HG03108 (cell line): ENCODE measurements around the gene PLA2R1.
A peak's percentile ranks its signal among the peaks of the same experiment; 100 is the strongest.

Experiments
- ATAC-seq: cut with Tn5 transposase; IDR thresholded peaks from one replicate; pipeline ENCODE4 v1.9.1; 2021; ENCODE audit warnings: moderate library complexity; ENCODE audit not compliant: unreplicated experiment

Gene PLA2R1

DNA sequence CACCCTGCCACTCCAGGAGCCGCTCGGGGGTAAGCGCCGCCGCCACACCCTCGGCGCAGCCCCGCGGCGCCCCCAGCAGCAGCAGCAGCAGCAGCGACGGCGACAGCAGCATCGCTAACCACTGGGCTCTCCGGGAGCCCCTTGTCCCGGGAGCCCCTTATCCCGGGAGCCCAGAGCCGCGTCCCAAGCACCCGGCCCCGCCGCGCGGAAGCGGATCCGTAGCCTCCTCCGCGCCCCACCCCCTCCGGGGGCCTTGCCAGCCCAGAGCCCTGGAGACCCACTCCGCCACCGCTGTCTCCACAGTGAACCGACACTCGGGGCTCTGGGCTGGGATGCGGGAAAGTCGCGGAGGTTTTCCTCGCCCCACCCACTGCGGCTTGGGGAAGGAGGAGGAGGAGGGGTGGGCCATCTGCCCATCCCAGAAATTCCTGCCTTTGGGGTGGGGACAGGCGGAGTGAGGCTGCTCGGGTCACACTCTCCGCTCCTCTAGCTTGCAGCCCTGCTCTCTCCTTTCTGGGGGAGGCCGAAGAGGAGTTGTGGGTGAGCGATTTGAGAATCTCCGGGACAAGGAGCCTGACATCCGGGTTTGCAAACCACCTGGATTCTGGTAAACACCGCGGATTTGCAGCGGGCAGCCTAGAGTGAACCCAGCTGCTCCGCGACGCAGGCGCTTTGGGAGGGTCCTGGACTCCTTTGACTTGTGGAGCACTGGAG lies at the start of gene PLA2R1:
PLA2R1 (minus strand) TSS at position 324 of the 714 bp plus-strand sequence; CDS start at position 112, 212 bp downstream.
- ATAC-seq, result no peak

DNA sequence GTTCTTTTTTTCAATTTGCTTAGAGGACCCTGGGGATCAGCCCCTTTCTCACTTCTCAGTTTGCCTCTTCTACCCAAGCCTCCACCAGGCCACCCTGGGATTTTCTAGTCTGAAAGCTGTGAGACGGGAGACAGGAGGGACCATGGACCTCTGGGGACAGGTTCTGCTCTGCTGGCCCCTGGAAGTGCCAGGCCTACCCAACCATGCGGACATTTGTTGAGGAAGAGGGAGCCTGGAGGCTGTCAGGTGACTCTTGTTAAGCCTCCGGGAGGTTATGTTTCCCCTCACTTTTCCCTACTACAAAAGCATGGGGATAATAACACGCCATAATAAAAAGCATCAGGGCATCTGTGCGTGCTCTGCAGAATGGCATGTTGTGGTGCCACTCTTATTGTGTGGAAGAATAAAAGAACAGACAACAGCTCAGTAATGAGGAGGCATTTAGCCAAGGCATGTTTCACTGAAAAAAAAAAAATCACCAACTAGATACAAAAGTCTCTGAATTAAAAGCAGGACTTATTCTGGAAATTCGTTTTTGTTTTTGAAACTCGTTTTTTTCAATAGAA lies 48.3 kb upstream of the PLA2R1 start:
- ATAC-seq, result no peak

DNA sequence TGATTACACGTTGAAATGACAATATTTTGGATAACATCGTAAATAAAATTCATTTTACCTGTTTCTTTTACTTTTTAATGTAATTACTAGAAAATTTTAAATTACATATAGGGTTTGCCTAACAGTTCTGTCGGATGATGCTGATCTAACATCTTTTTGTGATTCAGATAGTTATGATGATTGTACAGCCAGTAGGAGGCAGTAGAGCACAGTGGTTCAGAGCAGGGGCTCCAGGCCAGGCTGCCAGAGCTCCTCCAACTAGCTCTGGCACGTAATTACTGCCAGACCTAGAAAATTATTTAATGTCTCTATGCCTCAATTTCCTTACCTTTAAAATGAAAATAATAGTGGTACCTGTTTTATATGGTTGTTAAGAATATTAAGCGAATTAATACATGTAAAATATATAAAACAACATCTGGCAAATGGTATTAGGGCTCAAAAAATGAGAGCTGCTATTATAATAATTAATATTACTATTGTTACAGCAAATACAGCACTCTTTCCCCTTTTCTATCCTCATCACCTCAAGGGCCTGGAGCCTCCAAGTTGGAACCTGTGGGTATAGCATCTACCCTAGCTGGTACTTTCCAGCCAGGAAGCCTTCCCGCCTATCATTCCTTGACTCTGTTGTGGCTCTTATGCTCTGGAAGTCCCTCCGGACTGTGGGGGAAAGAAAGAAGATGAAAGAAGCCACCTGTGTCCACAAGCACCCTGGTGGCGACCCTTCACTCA lies 47.7 kb upstream of the PLA2R1 start:
- peak; percentile 83 for ATAC-seq

DNA sequence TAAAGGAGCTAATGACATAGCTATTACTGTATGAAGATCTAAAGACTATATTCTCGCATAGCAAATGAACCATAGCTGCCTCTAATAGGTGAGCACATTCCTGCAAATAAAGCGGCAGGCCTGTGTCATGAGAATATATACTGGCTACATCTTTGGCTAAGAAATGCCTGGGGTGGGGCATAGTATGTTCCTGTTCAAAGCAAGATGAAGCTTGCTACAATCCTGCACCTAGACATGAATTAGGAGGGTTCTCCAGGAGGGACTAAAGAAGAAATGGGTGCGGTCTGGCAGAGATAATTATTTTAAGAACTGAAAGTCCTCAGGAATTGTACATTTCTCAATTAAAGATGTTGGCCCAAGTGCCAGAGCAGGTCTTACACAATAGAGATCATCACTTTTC lies 46.8 kb upstream of the PLA2R1 start:
- no peak for ATAC-seq

DNA sequence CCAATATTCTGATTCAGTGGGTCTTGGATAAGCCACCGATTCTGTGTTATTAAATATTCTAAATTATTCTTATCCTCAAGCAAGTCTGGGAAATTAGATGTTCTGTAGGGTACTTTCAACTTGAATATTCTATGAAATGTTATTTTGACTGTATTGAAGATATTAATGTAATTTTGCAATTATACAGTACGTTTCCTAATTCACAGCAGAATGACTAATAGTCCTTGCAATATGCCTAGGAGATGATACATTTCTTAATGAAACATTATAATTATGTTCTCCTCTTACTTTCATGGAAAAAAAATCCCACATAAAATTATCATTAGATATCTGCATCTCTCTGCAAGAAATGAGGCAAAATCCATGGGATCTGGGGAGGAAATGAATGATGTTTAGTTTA lies 46.2 kb upstream of the PLA2R1 start:
- no peak for ATAC-seq

DNA sequence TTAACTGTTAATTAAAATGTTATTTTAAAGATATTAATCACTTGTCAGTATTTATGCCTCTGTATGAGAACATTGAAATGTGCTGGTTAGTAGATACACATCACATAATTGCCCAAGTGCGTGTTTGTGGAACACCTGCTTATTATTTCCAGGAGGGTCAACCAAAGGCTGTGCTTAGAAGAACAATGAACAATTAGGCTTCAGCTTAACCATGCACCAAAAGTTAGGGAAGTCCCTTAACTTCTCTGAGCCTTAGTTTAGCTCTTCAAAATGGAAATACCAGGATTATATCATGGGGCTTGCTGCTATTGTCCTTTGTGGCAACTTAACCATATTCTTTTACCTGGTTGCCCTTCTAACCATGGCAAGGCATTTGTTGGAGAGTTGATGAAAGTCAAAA lies 43.0 kb upstream of the PLA2R1 start:
- ATAC-seq, result no peak

DNA sequence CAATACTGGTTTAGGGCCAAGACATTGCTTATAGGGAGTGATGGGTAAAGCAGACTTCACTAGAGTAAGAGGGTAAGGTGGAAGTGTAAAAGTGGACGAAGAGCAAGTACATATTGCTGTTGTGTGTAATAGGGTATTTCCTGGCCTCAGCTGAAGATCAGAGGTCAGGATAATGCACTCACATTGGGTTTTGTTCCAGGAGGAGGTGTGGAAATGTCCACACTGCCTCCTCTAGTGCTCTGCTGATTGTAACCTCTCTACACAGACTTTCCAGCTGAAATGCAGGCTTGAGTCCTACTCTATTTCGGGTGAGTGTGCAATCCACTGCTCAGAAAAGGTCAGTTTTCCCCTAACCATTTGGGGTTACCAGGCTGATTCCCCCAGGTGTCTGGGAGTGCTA lies 41.7 kb upstream of the PLA2R1 start:
- ATAC-seq, result no peak

DNA sequence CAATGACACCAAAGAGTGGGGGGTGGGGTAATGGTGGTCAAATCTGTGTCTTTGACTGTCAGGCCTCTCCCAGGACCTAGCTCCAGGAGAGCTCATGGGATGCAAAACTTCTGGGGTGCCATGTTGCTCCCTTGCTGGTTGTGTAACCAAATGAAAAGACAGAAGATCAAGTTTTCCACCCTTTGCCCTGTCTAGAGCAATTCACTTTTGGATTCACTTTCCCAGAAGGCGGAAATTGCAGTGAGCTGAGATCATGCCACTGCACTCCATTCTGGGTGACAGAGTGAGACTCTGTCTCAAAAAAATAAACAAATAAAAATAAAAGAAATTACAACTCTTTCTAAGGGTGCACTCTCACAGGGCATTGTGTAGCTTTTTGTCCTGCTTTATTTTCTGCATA lies 34.9 kb upstream of the PLA2R1 start:
- no peak for ATAC-seq

DNA sequence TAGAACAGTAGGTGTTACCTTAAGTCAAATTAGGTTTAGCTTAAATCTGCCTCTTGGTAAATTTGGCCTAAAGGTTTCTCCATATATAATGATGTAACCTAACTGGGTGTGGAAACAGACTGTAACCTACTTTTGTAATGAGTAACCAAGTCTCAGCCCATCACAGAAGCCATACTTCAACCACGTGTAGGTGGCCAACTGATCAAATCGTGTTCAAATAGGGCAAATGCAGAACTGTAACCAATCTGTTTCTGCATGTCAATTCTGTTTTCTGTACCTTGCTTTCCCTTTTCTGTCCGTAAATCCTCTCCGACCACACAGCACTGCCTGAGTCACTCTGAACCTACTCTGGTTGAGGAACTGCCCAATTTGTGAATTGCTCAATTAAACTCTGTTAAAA lies 34.0 kb upstream of the PLA2R1 start:
- no peak for ATAC-seq

DNA sequence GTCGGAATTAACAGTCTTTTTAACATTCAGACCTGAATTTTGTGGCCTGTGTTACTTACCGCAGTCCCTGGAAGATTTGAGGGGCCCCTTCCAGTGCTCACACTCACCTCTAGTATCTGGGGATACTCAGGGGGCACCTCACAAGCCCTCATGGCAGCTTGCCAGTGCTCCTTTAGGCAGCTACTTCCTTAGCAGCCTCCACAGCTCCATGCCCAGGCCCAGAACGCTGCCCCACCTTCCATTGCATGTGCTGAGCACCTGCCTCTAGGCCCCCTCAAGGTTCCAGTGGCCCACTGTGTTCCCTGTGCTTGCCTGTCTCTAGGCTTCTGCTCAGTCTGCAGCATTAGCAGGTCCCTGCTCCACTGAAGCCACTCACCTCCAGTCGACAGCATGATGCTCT lies 30.0 kb upstream of the PLA2R1 start:
- ATAC-seq, result no peak

DNA sequence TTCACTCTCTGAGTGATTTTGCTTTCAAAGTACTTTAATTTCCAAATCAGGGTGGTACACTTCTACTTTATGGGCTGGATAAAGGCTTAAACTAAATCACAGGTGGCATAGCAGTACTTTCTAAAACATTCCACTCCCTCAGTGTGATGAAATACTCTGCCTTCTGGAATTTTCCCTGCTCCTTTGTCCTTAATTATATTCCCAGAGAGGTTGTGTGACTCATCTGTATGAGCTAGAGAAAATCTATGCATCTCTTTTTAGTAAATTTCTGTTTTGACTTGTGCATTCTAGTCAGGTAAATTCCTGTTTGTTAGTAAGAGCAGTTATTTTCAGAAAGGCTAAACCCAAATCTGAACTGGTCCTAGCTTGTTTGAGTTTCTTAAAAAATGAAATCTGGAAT lies 29.0 kb upstream of the PLA2R1 start:
- no peak for ATAC-seq

DNA sequence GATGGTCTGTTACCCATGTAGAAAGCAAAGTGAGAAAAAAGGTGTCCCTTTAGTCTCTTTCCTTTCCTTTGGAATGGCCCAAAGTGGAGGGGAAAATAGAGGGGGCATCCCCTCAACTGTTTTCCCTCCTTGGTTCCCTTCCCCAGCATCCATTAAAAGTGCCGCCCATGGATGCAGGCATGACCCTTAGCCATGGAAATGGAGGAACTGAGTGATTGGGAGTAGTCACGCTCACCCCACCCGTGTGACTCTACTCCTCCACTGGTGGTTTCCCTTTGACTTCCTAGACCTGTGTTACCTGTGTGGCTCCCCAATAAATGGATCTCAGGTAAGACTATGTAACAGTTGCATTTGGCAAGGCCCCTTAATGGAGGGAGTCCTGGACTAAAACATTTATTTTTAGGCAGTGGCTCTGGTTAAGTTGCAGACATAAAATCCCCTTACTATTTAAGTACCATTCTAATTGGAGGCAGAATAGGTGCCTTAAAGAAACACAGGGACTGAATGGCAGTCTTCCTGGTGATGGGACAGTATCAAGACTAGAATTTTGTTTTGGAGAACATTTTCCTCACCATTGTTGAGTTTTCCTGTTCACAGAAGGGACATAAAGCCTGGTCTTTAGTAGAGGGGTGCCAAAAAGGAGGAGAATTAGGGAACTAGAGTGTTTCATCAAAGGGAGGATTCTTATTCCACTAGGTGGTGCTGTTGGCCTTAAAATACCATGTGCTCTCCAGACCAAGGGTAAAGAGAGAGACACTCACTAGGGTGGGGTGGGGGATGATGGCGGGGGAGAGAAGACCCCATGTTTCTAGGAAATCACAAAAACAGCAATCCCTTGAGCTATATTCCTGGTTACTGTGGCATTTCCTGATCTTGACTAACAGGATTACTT lies 25.7 kb upstream of the PLA2R1 start:
- no peak for ATAC-seq

DNA sequence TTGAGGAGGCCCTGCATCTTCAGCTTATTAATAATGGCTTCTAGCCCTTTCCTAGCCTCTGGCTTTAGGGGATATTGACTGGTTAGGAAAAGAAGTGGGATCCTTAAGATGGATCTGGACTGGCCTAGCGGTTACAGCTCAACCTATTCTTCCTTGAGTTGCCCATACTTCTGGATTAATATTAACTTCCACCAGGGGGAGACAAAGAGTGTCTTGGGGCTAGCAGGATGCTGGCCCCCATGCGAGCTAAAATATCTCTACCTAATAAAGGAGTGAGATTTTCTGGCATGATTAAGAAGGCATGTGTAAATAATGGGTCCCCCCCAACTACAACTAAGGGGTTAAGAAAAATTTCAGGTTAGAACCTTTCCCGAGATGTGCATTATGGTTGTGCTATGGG lies 23.2 kb upstream of the PLA2R1 start:
- no peak for ATAC-seq

DNA sequence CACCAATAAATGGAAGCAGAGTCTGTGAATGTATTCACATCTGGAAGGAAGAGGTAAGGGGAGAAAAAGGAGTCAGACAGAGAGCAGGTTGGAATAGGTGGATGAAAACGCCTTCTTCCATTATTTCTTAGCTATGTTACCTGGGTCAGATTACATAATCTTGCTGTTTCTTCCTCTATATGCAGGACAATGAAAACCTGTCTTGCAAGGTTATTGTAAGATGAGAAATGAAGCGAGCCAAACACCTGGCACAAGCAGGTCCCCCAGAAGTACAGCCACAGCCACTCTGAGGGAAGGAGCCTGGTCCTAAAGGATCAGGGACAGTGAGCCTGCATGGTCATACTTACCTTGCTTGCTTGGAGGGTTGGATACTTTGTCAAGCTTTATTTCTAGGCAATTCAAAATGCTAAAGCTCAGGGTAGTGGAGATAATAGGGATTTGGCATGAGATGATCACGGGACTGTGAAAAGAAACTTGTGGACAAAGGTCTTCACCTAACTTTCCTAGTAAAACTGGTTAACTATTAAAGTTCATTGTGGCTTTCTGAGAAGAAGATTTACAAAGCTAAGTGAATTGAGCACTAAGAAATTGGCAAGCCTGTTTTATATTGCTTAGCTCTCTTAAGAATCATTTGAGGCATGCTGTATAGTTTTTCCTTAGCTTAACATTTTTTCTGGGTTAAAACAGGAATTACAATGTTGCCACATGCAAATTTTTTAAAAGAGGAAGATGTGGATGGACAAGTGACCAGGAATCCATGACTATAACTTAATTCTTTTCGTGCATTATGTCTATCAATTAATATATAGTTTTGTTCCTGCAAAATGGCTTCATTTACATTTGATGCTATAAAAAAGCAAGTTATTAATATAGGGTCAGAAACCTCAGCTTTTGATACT lies 15.7 kb upstream of the PLA2R1 start:
- no peak for ATAC-seq

DNA sequence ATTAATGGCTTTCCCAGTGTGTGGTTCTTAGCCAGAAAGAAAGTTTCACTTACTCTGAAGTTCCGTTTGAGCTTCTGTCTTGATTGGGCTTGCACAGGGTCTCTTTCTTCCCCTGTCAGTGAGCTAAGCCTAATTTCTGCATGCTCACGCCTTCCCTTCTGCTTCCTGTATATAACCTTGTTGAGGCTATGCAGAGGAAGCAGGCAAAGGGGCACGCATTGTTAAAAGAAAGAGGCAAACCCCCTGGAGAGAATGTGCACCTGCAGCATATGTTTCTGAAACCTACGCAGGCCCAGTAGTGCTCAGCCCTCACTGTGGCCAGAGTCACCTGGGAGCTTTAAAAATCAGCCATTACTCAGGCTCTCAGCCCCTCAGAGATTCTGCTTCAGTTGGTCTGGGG lies 14.5 kb upstream of the PLA2R1 start:
- no peak for ATAC-seq

DNA sequence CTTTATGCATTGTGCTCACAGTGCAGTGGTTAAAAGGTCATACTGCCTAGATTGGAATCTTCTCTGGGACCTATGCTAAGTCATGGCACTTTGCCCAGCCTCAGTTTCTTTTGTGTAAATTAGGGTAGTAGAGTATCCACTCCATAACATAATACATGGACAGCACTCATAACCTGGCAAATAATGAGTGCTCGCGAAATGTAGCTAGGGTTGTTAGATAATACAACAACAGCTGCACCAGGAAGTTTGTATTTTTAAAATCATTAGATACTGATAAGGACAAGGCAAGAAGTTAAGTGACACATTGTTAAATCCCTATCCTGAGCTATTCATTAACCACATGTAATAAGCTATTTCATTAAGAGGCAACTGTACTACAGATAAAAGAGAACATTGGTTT lies 13.8 kb upstream of the PLA2R1 start:
- ATAC-seq, result no peak

DNA sequence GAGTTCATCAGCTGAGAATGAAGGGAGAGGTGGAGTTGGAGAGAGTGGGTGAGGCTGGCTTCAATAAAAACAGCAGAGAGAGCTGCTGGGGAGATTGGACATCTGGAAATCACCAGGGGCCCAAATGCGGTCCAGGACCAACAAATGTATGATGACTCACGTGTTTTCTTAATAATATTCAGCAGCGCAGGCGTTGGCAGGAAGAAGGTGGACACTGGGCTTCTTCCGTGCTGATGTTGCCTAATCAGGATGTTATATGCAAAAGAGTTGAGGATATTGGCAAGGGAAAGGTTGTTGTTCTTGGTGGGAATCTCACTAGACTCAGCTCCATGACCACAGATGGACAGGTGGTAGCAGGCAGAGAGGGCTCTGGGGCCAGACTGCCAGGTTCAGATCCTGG lies 12.8 kb upstream of the PLA2R1 start:
- ATAC-seq, result no peak

DNA sequence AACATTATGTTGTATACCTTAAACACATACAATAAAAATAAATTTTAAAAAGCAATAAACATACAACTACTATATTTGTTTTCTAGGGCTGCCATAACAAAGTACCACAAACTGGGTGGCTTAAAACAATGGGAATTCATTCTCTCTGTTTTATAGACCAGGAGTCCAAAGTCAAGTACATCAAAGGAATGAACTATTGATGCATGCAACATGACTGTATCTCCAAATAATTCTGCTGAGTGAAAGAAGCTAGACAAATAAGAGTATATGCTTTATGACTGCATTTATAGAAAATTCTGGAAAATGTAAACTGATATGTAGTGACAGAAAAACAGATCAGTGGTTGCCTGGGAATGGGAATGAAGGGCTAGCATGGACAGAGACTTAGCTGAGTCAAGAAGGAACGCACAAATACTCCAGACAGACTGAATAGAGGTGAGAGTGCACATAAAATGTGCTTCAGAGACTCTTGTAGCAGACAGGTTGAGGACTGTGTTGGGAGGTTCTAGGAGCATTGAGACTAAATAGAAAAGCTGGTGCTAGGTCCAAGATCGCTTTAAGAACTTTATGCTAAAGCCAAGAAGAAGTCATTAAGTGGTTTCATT lies 11.0 kb upstream of the PLA2R1 start:
- no peak for ATAC-seq

DNA sequence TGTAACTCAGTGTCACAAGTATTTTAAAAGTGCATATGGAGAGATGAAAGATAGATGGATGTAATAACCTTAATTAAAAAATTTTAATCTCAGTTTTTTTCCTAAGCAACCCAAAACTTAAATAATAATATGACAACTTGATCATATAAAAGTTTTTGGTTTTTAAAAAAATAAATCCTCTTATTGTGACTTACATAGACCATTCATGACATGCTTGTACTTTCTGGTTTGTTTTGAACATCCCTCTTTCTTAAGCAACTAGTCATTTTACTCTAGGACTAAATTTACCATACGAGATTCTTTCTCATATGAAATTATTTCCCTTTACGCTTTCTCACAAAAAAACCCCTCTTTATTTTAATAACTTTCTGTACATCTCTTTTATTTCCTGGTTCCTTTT lies 6.5 kb upstream of the PLA2R1 start:
- ATAC-seq, result no peak

DNA sequence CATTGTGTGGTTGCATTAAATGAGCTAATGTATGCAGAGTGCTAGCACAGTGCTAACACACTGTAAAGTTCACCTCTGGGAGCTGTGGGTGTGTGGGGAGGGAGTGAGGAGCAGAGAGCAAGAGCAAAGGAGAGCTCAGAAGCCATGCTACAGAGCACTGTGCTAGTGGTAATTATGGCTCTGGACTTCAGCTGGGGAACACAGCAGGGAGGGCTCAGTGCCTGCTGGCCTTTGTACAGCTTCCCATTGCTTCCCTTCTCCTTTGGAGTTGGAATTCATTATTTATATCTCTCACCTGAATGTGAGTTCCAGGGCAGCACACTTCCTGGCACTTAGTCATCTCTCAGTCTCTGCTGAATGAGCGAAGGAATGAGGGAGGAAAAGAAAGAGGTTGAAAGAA lies 2.5 kb upstream of the PLA2R1 start:
- no peak for ATAC-seq
